ENCODE data around the gene ITSN1. TPM values are rescaled to one million over a fixed set of nuclear protein-coding genes. Genes with fewer than 3 reads are reported as not detected.

ITSN1 gene
- total RNA-seq, 1 donor from 2014 or later = 44.3 TPM

GRCh38 chr21:33801424-33802405 is 159.4 kb downstream of the ITSN1 start:
- no peak for DNase-seq (ENCODE audit: extremely low read depth, low read depth, low spot score)

GRCh38 chr21:33802481-33802880 is 160.2 kb downstream of the ITSN1 start:
- no peak for DNase-seq (ENCODE audit: extremely low read depth, low read depth, low spot score)

GRCh38 chr21:33808715-33809367 is 166.5 kb downstream of the ITSN1 start:
- DNase-seq (ENCODE audit: extremely low read depth, low read depth, low spot score) = no peak

GRCh38 chr21:33810766-33811165 is 168.5 kb downstream of the ITSN1 start:
- DNase-seq (ENCODE audit: extremely low read depth, low read depth, low spot score) = no peak

- no peak for DNase-seq (ENCODE audit: extremely low read depth, low read depth, low spot score)
Observed at GRCh38 chr21:33811167-33812010, 169.1 kb downstream of the ITSN1 start.

- DNase-seq (ENCODE audit: extremely low read depth, low read depth, low spot score) = no peak
Observed at GRCh38 chr21:33813832-33814365, 171.6 kb downstream of the ITSN1 start.

GRCh38 chr21:33815143-33815707 is 172.9 kb downstream of the ITSN1 start:
- no peak for DNase-seq (ENCODE audit: extremely low read depth, low read depth, low spot score)

- no peak for DNase-seq (ENCODE audit: extremely low read depth, low read depth, low spot score)
Observed at GRCh38 chr21:33816174-33816573, 173.9 kb downstream of the ITSN1 start.

GRCh38 chr21:33817138-33817537 is 174.8 kb downstream of the ITSN1 start:
- DNase-seq (ENCODE audit: extremely low read depth, low read depth, low spot score) = no peak

- no peak for DNase-seq (ENCODE audit: extremely low read depth, low read depth, low spot score)
Observed at GRCh38 chr21:33817663-33818451, 175.6 kb downstream of the ITSN1 start.

GRCh38 chr21:33820230-33820770 is 178.0 kb downstream of the ITSN1 start:
- DNase-seq (ENCODE audit: extremely low read depth, low read depth, low spot score) = no peak

- DNase-seq (ENCODE audit: extremely low read depth, low read depth, low spot score) = no peak
Observed at GRCh38 chr21:33820798-33821197, 178.5 kb downstream of the ITSN1 start.

- no peak for DNase-seq (ENCODE audit: extremely low read depth, low read depth, low spot score)
Observed at GRCh38 chr21:33821503-33822322, 179.4 kb downstream of the ITSN1 start.

GRCh38 chr21:33824156-33824941 is 182.0 kb downstream of the ITSN1 start:
- DNase-seq (ENCODE audit: extremely low read depth, low read depth, low spot score) = no peak

- no peak for DNase-seq (ENCODE audit: extremely low read depth, low read depth, low spot score)
Observed at GRCh38 chr21:33825419-33825818, 183.1 kb downstream of the ITSN1 start.

GRCh38 chr21:33825915-33826314 is 183.6 kb downstream of the ITSN1 start:
- no peak for DNase-seq (ENCODE audit: extremely low read depth, low read depth, low spot score)

GRCh38 chr21:33828083-33828482 is 185.8 kb downstream of the ITSN1 start:
- no peak for DNase-seq (ENCODE audit: extremely low read depth, low read depth, low spot score)

GRCh38 chr21:33828577-33828976 is 186.3 kb downstream of the ITSN1 start:
- no peak for DNase-seq (ENCODE audit: extremely low read depth, low read depth, low spot score)
